T-helper 22 cell (primary cell): Measurements from ENCODE around the gene KCNIP1.
"Not testable (repeated sequence)": the region's sequence is repeated elsewhere in the genome, so short reads cannot be mapped to it uniquely, and the experiment has no call there.

Experiments used
- DNase-seq: peaks from one replicate; pipeline ENCODE4 v3.0.0-alpha.2; 2020; ENCODE audit warnings: low read depth

The KCNIP1 gene

GRCh38 chr5:170752257-170753215 lies 248.7 kb downstream of the KCNIP1 start:
- no peak for DNase-seq

- DNase-seq: no peak
Measured at GRCh38 chr5:170753311-170753710, 249.5 kb downstream of the KCNIP1 start.

GRCh38 chr5:170754508-170754907 lies 250.7 kb downstream of the KCNIP1 start:
- not testable (repeated sequence) for DNase-seq

- DNase-seq: no peak
Measured at GRCh38 chr5:170755679-170756456, 252.0 kb downstream of the KCNIP1 start.

- DNase-seq: no peak
Measured at GRCh38 chr5:170756691-170757090, 252.9 kb downstream of the KCNIP1 start.

GRCh38 chr5:170757182-170757601 lies 253.4 kb downstream of the KCNIP1 start:
- no peak for DNase-seq

GRCh38 chr5:170757669-170758068 lies 253.8 kb downstream of the KCNIP1 start:
- DNase-seq: no peak

- DNase-seq: no peak
Measured at GRCh38 chr5:170758481-170758880, 254.7 kb downstream of the KCNIP1 start.

GRCh38 chr5:170760113-170760512 lies 256.3 kb downstream of the KCNIP1 start:
- DNase-seq: no peak

- no peak for DNase-seq
Measured at GRCh38 chr5:170761048-170761707, 257.4 kb downstream of the KCNIP1 start.

GRCh38 chr5:170761708-170762066 lies 257.9 kb downstream of the KCNIP1 start:
- DNase-seq: no peak

GRCh38 chr5:170762298-170762697 lies 258.5 kb downstream of the KCNIP1 start:
- not testable (repeated sequence) for DNase-seq

GRCh38 chr5:170765868-170766267 lies 262.0 kb downstream of the KCNIP1 start:
- not testable (repeated sequence) for DNase-seq

- no peak for DNase-seq
Measured at GRCh38 chr5:170769246-170769645, 265.4 kb downstream of the KCNIP1 start.

GRCh38 chr5:170769898-170770416 lies 266.1 kb downstream of the KCNIP1 start:
- DNase-seq: no peak

GRCh38 chr5:170771496-170771895 lies 267.7 kb downstream of the KCNIP1 start:
- no peak for DNase-seq

GRCh38 chr5:170773024-170773985 lies 269.5 kb downstream of the KCNIP1 start:
- no peak for DNase-seq

GRCh38 chr5:170774831-170775230 lies 271.0 kb downstream of the KCNIP1 start:
- DNase-seq: no peak

- DNase-seq: no peak
Measured at GRCh38 chr5:170781946-170782345, 278.1 kb downstream of the KCNIP1 start.

GRCh38 chr5:170782438-170782837 lies 278.6 kb downstream of the KCNIP1 start:
- no peak for DNase-seq
